Activated T-cell treated with anti-CD3 and anti-CD28 coated beads, Interleukin-2, amount 50 U/mL, for 48 hours (primary cell): ENCODE data around the gene BCAR1.

Experiments
- DNase-seq, 2 experiments: peaks; one replicate each; pipeline ENCODE4 v3.0.0-alpha.2; 2020

Gene BCAR1

GRCh38 chr16:75198135-75198600 lies 53.3 kb downstream of the BCAR1 start:
- DNase-seq: no peak

DNA sequence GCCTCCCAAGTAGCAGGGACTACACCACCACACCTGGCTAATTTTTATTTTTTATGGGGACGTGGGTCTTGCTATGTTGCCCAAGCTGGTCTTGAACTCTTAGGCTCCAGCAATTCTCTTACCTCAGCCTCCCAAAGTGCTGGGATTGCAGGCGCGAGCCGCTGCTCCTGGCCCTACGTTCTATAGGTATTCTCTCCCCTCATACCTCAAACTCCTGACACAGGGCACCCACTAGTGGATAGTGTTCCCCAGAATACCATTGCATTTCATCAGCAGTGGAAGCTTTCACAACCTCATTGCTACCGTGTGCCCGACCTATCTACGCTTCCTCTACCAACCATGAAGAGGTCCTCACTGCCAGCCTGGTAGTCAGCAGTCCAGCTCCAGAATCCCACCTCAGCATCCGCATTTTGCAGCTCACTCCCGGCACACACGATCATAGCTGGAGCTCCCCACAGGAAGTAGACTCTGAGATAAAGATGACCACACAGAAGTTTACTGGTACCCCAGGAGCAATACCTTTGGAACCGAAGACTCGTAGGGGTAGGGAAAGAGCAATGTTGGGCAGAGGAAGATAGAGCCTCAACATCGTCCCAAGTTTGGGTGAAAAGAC lies 53.8 kb downstream of the BCAR1 start:
- no peak for DNase-seq

- no peak for DNase-seq
Measured at GRCh38 chr16:75196836-75197235, 54.6 kb downstream of the BCAR1 start.

DNA sequence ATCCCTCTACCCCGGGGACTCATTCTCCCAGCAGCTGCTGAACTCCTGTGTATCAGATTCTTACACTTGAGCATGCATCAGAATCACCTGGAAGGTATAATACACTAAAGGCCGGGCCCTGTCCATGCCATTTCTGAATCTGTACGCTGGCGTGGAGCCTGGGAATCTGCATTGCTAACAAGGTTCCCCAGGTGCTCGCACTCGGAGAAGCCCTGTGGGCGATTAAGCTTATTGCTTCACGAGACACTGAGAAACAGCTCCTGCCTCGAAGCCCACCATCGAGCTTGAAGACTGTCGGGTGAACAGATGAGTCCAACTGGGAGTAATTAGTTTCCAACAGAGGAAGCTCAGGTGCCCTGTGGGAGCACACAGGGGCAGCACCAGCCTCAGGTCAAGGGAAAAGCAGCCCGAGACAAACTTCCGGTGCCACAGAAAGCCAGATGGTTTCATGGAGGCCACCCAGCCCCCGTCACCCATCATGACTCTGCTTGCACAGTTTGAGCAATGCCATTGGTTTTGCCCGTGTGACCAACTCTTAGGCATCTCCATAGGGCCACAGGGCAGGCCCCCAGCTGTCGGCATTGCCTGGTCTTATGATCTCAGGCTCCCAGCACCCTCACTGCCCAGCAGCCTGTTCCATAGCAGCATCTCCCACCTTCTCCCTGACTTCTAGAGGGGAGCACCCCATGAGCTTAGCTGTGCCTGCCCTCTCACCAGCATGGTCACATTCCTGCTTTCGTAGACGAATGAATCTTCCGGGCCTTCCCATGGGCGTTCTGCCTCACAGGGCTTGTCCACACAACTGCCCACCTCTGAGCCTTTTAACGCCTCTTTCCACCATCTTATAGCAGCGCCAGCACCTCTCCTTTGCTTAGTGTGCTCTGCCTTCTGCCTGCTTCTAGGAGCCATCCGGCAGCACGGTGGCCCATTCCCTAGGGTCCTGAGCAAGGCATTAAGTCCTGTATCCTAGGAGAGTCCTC lies 55.3 kb downstream of the BCAR1 start:
- peak in 1 of 2 experiments; percentile 15 for DNase-seq

GRCh38 chr16:75193730-75194444 lies 57.5 kb downstream of the BCAR1 start:
- DNase-seq: peak in 1 of 2 experiments; percentile 0

GRCh38 chr16:75193265-75193650 lies 58.2 kb downstream of the BCAR1 start:
- DNase-seq: no peak

GRCh38 chr16:75192606-75193264 lies 58.7 kb downstream of the BCAR1 start:
- no peak for DNase-seq

GRCh38 chr16:75189638-75190245 lies 61.7 kb downstream of the BCAR1 start:
- no peak for DNase-seq

GRCh38 chr16:75188832-75189477 lies 62.5 kb downstream of the BCAR1 start:
- no peak for DNase-seq

- DNase-seq: no peak
Measured at GRCh38 chr16:75181630-75182029, 69.8 kb downstream of the BCAR1 start.

DNA sequence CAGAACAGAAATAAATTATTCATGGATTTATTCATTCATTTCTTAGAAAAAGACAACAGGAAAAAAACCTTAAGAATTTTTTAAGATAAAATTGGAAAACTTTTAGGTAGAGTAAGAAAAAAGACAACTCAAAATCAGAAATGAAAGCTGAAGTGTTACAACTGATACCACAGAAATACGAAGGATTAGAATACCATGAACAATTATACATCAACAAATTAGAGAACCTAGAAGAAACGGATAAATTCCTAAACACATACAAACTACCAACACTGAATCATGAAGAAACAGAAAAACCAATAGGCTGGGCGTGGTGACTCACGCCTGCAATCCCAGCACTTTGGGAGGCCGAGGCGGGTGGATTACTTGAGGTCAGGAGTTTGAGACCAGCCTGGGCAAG lies 72.2 kb downstream of the BCAR1 start:
- DNase-seq: no peak
